ENCODE measurements around the gene SULT1A3. TPM values are rescaled to one million over a fixed set of nuclear protein-coding genes. Genes with fewer than 3 reads are reported as not detected.
"Not testable (repeated sequence)": the region's sequence is repeated elsewhere in the genome, so short reads cannot be mapped to it uniquely, and the experiment has no call there.

SULT1A3 gene
- total RNA-seq, 1 donor from 2014 or later: 26.4 TPM

DNA sequence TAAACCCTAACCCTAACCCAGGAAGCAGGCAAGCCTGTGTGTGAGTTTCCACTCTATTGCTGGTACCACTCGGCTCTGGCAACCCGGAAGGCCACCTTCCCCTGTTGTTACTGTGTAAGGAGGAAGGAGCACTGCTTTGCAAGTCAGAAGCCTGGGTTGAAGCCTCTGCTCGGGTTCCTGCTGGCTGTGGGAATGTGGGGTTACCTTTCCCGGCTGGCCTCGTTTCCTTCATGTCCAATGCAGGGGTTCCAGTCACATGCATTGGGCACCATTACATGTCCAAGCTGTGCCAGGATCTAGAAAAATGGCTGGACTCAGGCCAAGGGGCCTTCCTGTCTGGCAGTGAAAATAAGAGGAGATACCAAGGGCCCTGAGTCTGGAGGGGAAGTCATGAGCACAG lies 18.0 kb downstream of the SULT1A3 start:
- not testable (repeated sequence) for H3K27me3 Mint-ChIP-seq (ENCODE audit: low read depth); H3K9me3 Mint-ChIP-seq; DNase-seq (ENCODE audit: low read depth, low spot score); H3K4me3 Mint-ChIP-seq; H3K4me1 Mint-ChIP-seq; H3K27ac Mint-ChIP-seq (ENCODE audit: unreplicated experiment); H3K36me3 Mint-ChIP-seq (ENCODE audit: low read depth)

DNA sequence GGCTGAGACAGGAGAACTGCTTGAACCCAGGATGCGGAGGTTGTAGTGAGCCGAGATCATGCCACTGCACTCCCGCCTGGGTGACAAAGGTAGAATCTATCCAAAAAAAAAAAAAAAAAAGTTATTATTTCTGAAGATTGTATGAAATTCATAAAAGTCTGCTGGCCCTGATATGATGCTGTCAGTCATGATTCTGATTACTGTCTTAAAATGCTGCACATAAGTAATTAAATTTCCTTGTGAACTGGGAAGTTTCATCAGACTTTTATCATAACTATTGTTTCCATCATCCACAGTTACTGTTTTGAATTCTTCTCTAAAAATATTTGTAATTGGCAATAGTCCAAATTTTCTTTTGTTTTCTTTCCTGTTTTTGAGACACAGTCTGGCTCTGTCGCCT lies 49.3 kb downstream of the SULT1A3 start, which contains the start of gene NPIPB13:
Gene NPIPB13, minus strand, starts transcription at position 101 of the 400 bp plus-strand sequence. CDS start 2,906 bp downstream, outside the sequence.
- not testable (repeated sequence) for H3K27me3 Mint-ChIP-seq (ENCODE audit: low read depth); H3K4me1 Mint-ChIP-seq; H3K27ac Mint-ChIP-seq (ENCODE audit: unreplicated experiment); DNase-seq (ENCODE audit: low read depth, low spot score); H3K9me3 Mint-ChIP-seq; H3K4me3 Mint-ChIP-seq; H3K36me3 Mint-ChIP-seq (ENCODE audit: low read depth)

Other genes starting within 250 kb of the SULT1A3 start
- 70.7 and 74.0 TPM in 2 replicates for gene TMEM219, start 237.2 kb upstream of the SULT1A3 start, total RNA-seq
- gene TAOK2, start 225.4 kb upstream of the SULT1A3 start, total RNA-seq: 67.7 and 73.2 TPM in 2 replicates
- gene HIRIP3, start 203.6 kb upstream of the SULT1A3 start, total RNA-seq: 31.8 and 34.8 TPM in 2 replicates
- 81.9 and 88.6 TPM in 2 replicates for gene INO80E, start 203.0 kb upstream of the SULT1A3 start, total RNA-seq
- gene DOC2A, start 188.2 kb upstream of the SULT1A3 start, total RNA-seq: 5.7 and 6.4 TPM in 2 replicates
- gene C16orf92, start 176.1 kb upstream of the SULT1A3 start, total RNA-seq: not detected in 2 replicates
- 14.2 and 15.3 TPM in 2 replicates for gene TLCD3B, start 168.0 kb upstream of the SULT1A3 start, total RNA-seq
- 640 and 669 TPM in 2 replicates for gene ALDOA, start 133.5 kb upstream of the SULT1A3 start, total RNA-seq
- gene PPP4C, start 123.3 kb upstream of the SULT1A3 start, total RNA-seq: 141 and 144 TPM in 2 replicates
- gene TBX6, start 107.3 kb upstream of the SULT1A3 start, total RNA-seq: 0.79 and 1.2 TPM in 2 replicates
- gene YPEL3, start 103.0 kb upstream of the SULT1A3 start, total RNA-seq: 9.6 and 12.4 TPM in 2 replicates
- 6.7 and 7.7 TPM in 2 replicates for gene GDPD3, start 85.7 kb upstream of the SULT1A3 start, total RNA-seq
- 60.5 and 62.6 TPM in 2 replicates for gene MAPK3, start 76.0 kb upstream of the SULT1A3 start, total RNA-seq
- gene CORO1A, start 15.7 kb upstream of the SULT1A3 start, total RNA-seq: 25.2 and 25.8 TPM in 2 replicates
- 103 and 118 TPM in 2 replicates for gene BOLA2B, start 5.6 kb upstream of the SULT1A3 start, total RNA-seq
- 45.0 and 69.1 TPM in 2 replicates for gene SLX1A, start 5.4 kb upstream of the SULT1A3 start, total RNA-seq
- gene NPIPB13, start 49.2 kb downstream of the SULT1A3 start, total RNA-seq: 11.2 and 15.4 TPM in 2 replicates
- gene CD2BP2, start 156.1 kb downstream of the SULT1A3 start, total RNA-seq: 74.8 and 85.2 TPM in 2 replicates
- 39.7 and 45.6 TPM in 2 replicates for gene TBC1D10B, start 171.2 kb downstream of the SULT1A3 start, total RNA-seq
- gene MYL11, start 175.5 kb downstream of the SULT1A3 start, total RNA-seq: not detected in 2 replicates
- gene SEPTIN1, start 183.3 kb downstream of the SULT1A3 start, total RNA-seq: 2.3 and 2.9 TPM in 2 replicates
- gene ZNF48, start 196.2 kb downstream of the SULT1A3 start, total RNA-seq: 59.9 and 60.9 TPM in 2 replicates
- gene ZNF771, start 208.4 kb downstream of the SULT1A3 start, total RNA-seq: 17.5 and 18.9 TPM in 2 replicates
- 91.6 and 94.3 TPM in 2 replicates for gene DCTPP1, start 230.8 kb downstream of the SULT1A3 start, total RNA-seq
- gene SEPHS2, start 246.6 kb downstream of the SULT1A3 start, total RNA-seq: 29.6 and 30.5 TPM in 2 replicates

All from neural crest cell (in vitro differentiated cells).